GM20431 (cell line): Measurements from ENCODE around the gene MZT2B.
"Not testable (repeated sequence)": the region's sequence is repeated elsewhere in the genome, so short reads cannot be mapped to it uniquely, and the experiment has no call there.

Experiments
- in situ Hi-C: fragments of 300-500 bp; cut with MseI, MboI; formaldehyde crosslinking; loops from one replicate; pipeline ENCODE4 v1.15.0; 2020; ENCODE audit warnings: low sequenced_read_pairs; ENCODE audit not compliant: unreplicated experiment

Gene MZT2B

GRCh38 chr2:130181880-130182682 is at the start of gene MZT2B:
MZT2B (plus strand) TSS chr2:130182262; CDS start chr2:130182283, 21 bp downstream.
- in situ Hi-C loops, result loop anchor here (25.0 kb wide), 1 partner anchor 155 kb away; the partner anchor contains the start of gene IMP4

GRCh38 chr2:130135692-130136541 is 46.1 kb upstream of the MZT2B start:
- in situ Hi-C loops, result no loop called here

- in situ Hi-C loops, result not testable (repeated sequence)
Measured at GRCh38 chr2:130136546-130136945, 45.5 kb upstream of the MZT2B start.

GRCh38 chr2:130137118-130137517 is 44.9 kb upstream of the MZT2B start:
- in situ Hi-C loops, result not testable (repeated sequence)

GRCh38 chr2:130138326-130138725 is 43.7 kb upstream of the MZT2B start:
- in situ Hi-C loops, result not testable (repeated sequence)

- in situ Hi-C loops, result not testable (repeated sequence)
Measured at GRCh38 chr2:130138841-130139251, 43.2 kb upstream of the MZT2B start.

GRCh38 chr2:130139331-130140280 is 42.5 kb upstream of the MZT2B start:
- in situ Hi-C loops, result not testable (repeated sequence)

GRCh38 chr2:130140516-130140915 is 41.5 kb upstream of the MZT2B start:
- in situ Hi-C loops, result not testable (repeated sequence)

GRCh38 chr2:130141002-130141401 is 41.1 kb upstream of the MZT2B start:
- in situ Hi-C loops, result not testable (repeated sequence)

GRCh38 chr2:130141645-130142370 is 40.3 kb upstream of the MZT2B start:
- in situ Hi-C loops, result not testable (repeated sequence)

GRCh38 chr2:130142396-130143265 is 39.4 kb upstream of the MZT2B start:
- in situ Hi-C loops, result not testable (repeated sequence)

- in situ Hi-C loops, result not testable (repeated sequence)
Measured at GRCh38 chr2:130143266-130144039, 38.6 kb upstream of the MZT2B start.

- in situ Hi-C loops, result not testable (repeated sequence)
Measured at GRCh38 chr2:130145006-130145414, 37.1 kb upstream of the MZT2B start, which contains the start of gene CCDC74B. CCDC74B (minus strand) TSS chr2:130145112; CDS start chr2:130144996, 116 bp downstream.

GRCh38 chr2:130148515-130148914 is 33.5 kb upstream of the MZT2B start:
- in situ Hi-C loops, result not testable (repeated sequence)

- in situ Hi-C loops, result no loop called here
Measured at GRCh38 chr2:130150181-130151144, 31.6 kb upstream of the MZT2B start.

GRCh38 chr2:130151145-130151512 is 30.9 kb upstream of the MZT2B start:
- in situ Hi-C loops, result not testable (repeated sequence)
